Suprapubic skin (tissue), 3 donors: ENCODE data around the gene FOXD4L1.
"Not testable (repeated sequence)": the region's sequence is repeated elsewhere in the genome, so short reads cannot be mapped to it uniquely, and the experiment has no call there.

Source experiments
- CTCF ChIP-seq, 2 donors: fragments of 200-600 bp in 1 of 2; fragments of 450-650 bp in 1 of 2; sonication (generic) in 1 of 2; IDR thresholded peaks; one replicate each; pipeline ENCODE4 v1.5.1; 2016 to 2019; ENCODE audit warnings: antibody characterized with exemption in 2 of 2, mild to moderate bottlenecking in 1 of 2, moderate library complexity in 1 of 2
- POLR2AphosphoS5 ChIP-seq, 3 donors: sonication (generic); formaldehyde crosslinking; IDR thresholded peaks; one replicate each; pipeline ENCODE4 v1.6.1; 2017; ENCODE audit warnings: antibody characterized with exemption in 3 of 3

DNA sequence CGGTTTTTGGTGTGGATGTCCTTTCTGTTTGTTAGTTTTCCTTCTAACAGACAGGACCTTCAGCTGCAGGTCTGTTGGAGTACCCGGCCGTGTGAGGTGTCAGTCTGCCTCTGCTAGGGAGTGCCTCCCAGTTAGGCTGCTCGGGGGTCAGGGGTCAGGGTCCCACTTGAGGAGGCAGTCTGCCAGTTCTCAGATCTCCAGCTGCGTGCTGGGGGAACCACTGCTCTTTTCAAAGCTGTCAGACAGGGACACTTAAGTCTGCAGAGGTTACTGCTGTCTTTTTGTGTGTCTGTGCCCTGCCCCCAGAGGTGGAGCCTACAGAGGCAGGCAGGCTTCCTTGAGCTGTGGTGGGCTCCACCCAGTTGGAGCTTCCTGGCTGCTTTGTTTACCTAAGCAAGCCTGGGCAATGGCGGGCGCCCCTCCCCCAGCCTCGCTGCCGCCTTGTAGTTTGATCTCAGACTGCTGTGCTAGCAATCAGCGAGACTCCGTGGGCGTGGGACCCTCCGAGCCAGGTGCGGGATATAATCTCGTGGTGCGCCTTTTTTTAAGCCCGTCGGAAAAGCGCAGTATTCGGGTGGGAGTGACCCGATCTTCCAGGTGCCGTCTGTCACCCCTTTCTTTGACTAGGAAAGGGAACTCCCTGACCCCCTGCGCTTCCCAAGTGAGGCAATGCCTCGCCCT, 21.6 kb upstream of the FOXD4L1 start:
- not testable (repeated sequence) for TF ChIP-seq POLR2AphosphoS5, CTCF (IDR thresholded peaks at IDR 0.05)
